Breast epithelium (tissue), 4 donors: Measurements from ENCODE around the gene GPC5. TPM values are rescaled to one million over a fixed set of nuclear protein-coding genes. Genes with fewer than 3 reads are reported as not detected.
"Not testable (repeated sequence)": the region's sequence is repeated elsewhere in the genome, so short reads cannot be mapped to it uniquely, and the experiment has no call there.

Experiments
- DNase-seq, 2 donors: peaks; one replicate each; pipeline ENCODE4 v3.0.0-alpha.2; 2019; ENCODE audit warnings: low spot score in 2 of 2
- H3K27ac ChIP-seq, 2 donors: fragments of 200-600 bp; sonication (generic) in 1 of 2; one replicate each; pipeline ENCODE4 v1.5.1; 2016 to 2019; ENCODE audit warnings: mild to moderate bottlenecking in 1 of 2
- H3K27me3 ChIP-seq, 2 donors: fragments of 200-600 bp; sonication (generic) in 1 of 2; one replicate each; pipeline versions ENCODE4 v1.5.1 to v1.6.0; 2017 to 2019; ENCODE audit warnings: control low read depth in 1 of 2, mild to moderate bottlenecking in 1 of 2
- H3K36me3 ChIP-seq: fragments of 200-600 bp; one replicate; pipeline ENCODE4 v1.5.1; 2019
- H3K4me1 ChIP-seq, 2 donors: fragments of 200-600 bp; sonication (generic); one replicate each; pipeline ENCODE4 v1.5.1; 2016 to 2019; ENCODE audit warnings: control low read depth in 1 of 2
- H3K4me3 ChIP-seq, 3 donors: fragments of 200-600 bp; sonication (generic); 1 replicate in 2 of 3; 2 replicates in 1 of 3; pipeline ENCODE4 v1.5.1; 2016 to 2019; ENCODE audit warnings: mild to moderate bottlenecking in 3 of 3, moderate library complexity in 2 of 3
- H3K9me3 ChIP-seq, 2 donors: fragments of 200-600 bp; sonication (generic) in 1 of 2; one replicate each; pipeline ENCODE4 v1.5.1; 2016 to 2019; ENCODE audit warnings: control low read depth in 1 of 2
- CTCF ChIP-seq, 3 donors: fragments of 450-650 bp; IDR thresholded peaks; one replicate each; pipeline ENCODE4 v1.5.1; 2016 to 2017; ENCODE audit warnings: antibody characterized with exemption in 3 of 3, mild to moderate bottlenecking in 3 of 3, moderate library complexity in 3 of 3
- POLR2A ChIP-seq: fragments of 450-650 bp; IDR thresholded peaks from one replicate; pipeline ENCODE4 v1.6.1; 2016; ENCODE audit warnings: antibody characterized with exemption, mild to moderate bottlenecking, moderate library complexity
- POLR2AphosphoS5 ChIP-seq, 3 donors: sonication (generic); formaldehyde crosslinking; IDR thresholded peaks; one replicate each; pipeline ENCODE4 v1.6.1; 2017; ENCODE audit warnings: antibody characterized with exemption in 3 of 3
- intact Hi-C: fragments of 100-400 bp; cut with DNase I; formaldehyde crosslinking; loops from one replicate; pipeline ENCODE4 v1.15.1; 2023; ENCODE audit warnings: low total_unique reads
- total RNA-seq, 3 donors: library from RNA; depleted of rRNA; stranded (reverse); fragments of >200 nt; gene quantifications; one replicate each; pipeline ENCODE4 v1.1.0, GENCODE V29; 2016

Gene GPC5
- total RNA-seq, 3 donors from 2014 or later: 0.88 to 0.98 TPM; not detected in 1

GRCh38 chr13:91773591-91774227 lies 375.3 kb downstream of the GPC5 start:
- no peaks in the 10 kb centered on the region for H3K36me3 ChIP-seq
- DNase-seq: no peak
- H3K4me1 ChIP-seq: no peaks in the 10 kb centered on the region
- intact Hi-C loops: no loop called here
- H3K27me3 ChIP-seq: no peaks in the 10 kb centered on the region
- H3K27ac ChIP-seq: no peak overlapping the region
- TF ChIP-seq POLR2AphosphoS5 (IDR thresholded peaks at IDR 0.05) (no peak), CTCF (IDR thresholded peaks at IDR 0.05) (no peak), POLR2A (no peak)
- no peaks in the 10 kb centered on the region for H3K9me3 ChIP-seq
- H3K4me3 ChIP-seq: no peak overlapping the region

GRCh38 chr13:91774397-91774796 lies 376.0 kb downstream of the GPC5 start:
- no peak for TF ChIP-seq CTCF (IDR thresholded peaks at IDR 0.05)
- no peak for TF ChIP-seq POLR2A
- no peak for TF ChIP-seq POLR2AphosphoS5 (IDR thresholded peaks at IDR 0.05)
- H3K36me3 ChIP-seq: no peaks in the 10 kb centered on the region
- no peaks in the 10 kb centered on the region for H3K4me1 ChIP-seq
- intact Hi-C loops: no loop called here
- DNase-seq: no peak
- H3K27ac ChIP-seq: no peak overlapping the region
- H3K4me3 ChIP-seq: no peak overlapping the region
- H3K27me3 ChIP-seq: no peaks in the 10 kb centered on the region
- H3K9me3 ChIP-seq: no peaks in the 10 kb centered on the region

GRCh38 chr13:91776611-91777193 lies 378.3 kb downstream of the GPC5 start:
- Histone ChIP-seq H3K9me3 (no peaks in the 10 kb centered on the region), H3K4me1 (no peaks in the 10 kb centered on the region), H3K27me3 (no peaks in the 10 kb centered on the region), H3K36me3 (no peaks in the 10 kb centered on the region), H3K4me3 (no peak overlapping the region), H3K27ac (no peak overlapping the region)
- DNase-seq: no peak
- TF ChIP-seq POLR2A (no peak), CTCF (IDR thresholded peaks at IDR 0.05) (no peak), POLR2AphosphoS5 (IDR thresholded peaks at IDR 0.05) (no peak)
- intact Hi-C loops: no loop called here

GRCh38 chr13:91778123-91778522 lies 379.7 kb downstream of the GPC5 start:
- H3K9me3 ChIP-seq: no peaks in the 10 kb centered on the region
- H3K27ac ChIP-seq: no peak overlapping the region
- H3K4me1 ChIP-seq: no peaks in the 10 kb centered on the region
- H3K27me3 ChIP-seq: no peaks in the 10 kb centered on the region
- intact Hi-C loops: no loop called here
- H3K4me3 ChIP-seq: no peak overlapping the region
- DNase-seq: no peak
- H3K36me3 ChIP-seq: no peaks in the 10 kb centered on the region
- TF ChIP-seq POLR2AphosphoS5 (IDR thresholded peaks at IDR 0.05) (no peak), POLR2A (no peak), CTCF (IDR thresholded peaks at IDR 0.05) (no peak)

GRCh38 chr13:91781982-91782691 lies 383.7 kb downstream of the GPC5 start:
- intact Hi-C loops, H3K36me3 ChIP-seq, H3K4me1 ChIP-seq, H3K27ac ChIP-seq, H3K27me3 ChIP-seq, H3K9me3 ChIP-seq, H3K4me3 ChIP-seq, DNase-seq: not testable (repeated sequence)
